Skeletal muscle satellite cell (primary cell): ENCODE data around the gene EIF1B.

Experiments
- H3K27me3 ChIP-seq: 2 replicates; pipeline ENCODE4 v1.7.0; 2013; ENCODE audit warnings: low read length; ENCODE audit not compliant: control insufficient read depth, insufficient read depth
- H3K36me3 ChIP-seq: 2 replicates; pipeline ENCODE4 v1.7.0; 2013; ENCODE audit warnings: mild to moderate bottlenecking, control low read depth, low read length; ENCODE audit not compliant: insufficient read depth
- H3K4me1 ChIP-seq: 2 replicates; pipeline ENCODE4 v1.7.0; 2013; ENCODE audit warnings: low read length; ENCODE audit not compliant: control insufficient read depth, insufficient read depth
- H3K4me2 ChIP-seq: 2 replicates; pipeline ENCODE4 v1.7.0; 2013; ENCODE audit warnings: mild to moderate bottlenecking, low read length
- H3K4me3 ChIP-seq: 2 replicates; pipeline ENCODE4 v1.7.0; 2013; ENCODE audit warnings: low read length
- H3K9ac ChIP-seq: 2 replicates; pipeline ENCODE4 v1.7.0; 2013; ENCODE audit warnings: mild to moderate bottlenecking, low read depth, low read length, moderate library complexity
- H3K9me3 ChIP-seq: replicated peaks from 2 replicates; pipeline ENCODE4 v1.7.0; 2013; ENCODE audit warnings: mild to moderate bottlenecking, control low read depth, low read length

EIF1B gene

DNA sequence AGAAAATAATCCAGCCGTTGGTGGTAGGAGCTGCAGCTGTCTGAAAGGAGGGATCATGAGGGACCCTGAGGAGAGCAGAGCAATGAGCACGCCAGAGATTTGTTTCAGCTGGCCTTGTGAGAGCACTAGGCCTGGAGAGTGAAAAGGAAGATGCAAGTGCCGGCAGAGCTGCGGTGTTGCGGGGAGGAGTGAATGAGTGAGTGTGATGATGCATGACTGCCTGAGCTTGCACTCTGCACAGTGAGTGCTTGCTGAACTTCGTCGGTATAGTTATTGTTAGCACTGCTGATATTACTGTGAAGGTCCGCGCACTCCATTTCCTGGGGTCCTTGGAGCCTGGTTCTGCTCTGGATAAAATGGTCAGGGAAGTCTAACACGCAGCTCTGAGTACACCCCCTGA lies 23.2 kb downstream of the EIF1B start:
- H3K9me3 ChIP-seq = no peaks in the 10 kb centered on the region
- no peak overlapping the region for H3K4me3 ChIP-seq
- no peak overlapping the region for H3K4me2 ChIP-seq
- no peak overlapping the region for H3K9ac ChIP-seq
- no peaks in the 10 kb centered on the region for H3K4me1 ChIP-seq
- H3K27me3 ChIP-seq = no peaks in the 10 kb centered on the region
- H3K36me3 ChIP-seq = no peaks in the 10 kb centered on the region

DNA sequence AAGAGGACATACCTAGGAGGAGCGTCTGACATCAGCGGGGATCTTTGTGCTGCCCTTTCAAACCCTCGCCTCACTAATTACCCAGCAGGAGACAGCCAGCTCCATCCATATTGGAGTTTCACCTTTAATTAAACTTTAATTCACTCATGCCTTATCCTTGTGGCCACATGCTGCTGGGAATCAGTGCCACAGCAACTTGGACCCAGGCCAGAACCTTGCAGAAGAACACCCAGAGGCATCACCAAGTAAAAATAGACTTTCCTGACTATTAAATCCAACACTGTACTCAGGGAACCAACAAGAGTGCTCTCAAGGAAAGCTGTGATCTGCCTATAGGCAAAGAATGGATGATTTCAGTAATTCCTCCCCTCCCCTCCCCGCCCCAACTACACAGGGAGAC lies 23.9 kb downstream of the EIF1B start:
- Histone ChIP-seq H3K27me3 (no peaks in the 10 kb centered on the region), H3K9me3 (no peaks in the 10 kb centered on the region), H3K4me1 (no peaks in the 10 kb centered on the region), H3K4me2 (no peak overlapping the region), H3K4me3 (no peak overlapping the region), H3K36me3 (no peaks in the 10 kb centered on the region), H3K9ac (no peak overlapping the region)

DNA sequence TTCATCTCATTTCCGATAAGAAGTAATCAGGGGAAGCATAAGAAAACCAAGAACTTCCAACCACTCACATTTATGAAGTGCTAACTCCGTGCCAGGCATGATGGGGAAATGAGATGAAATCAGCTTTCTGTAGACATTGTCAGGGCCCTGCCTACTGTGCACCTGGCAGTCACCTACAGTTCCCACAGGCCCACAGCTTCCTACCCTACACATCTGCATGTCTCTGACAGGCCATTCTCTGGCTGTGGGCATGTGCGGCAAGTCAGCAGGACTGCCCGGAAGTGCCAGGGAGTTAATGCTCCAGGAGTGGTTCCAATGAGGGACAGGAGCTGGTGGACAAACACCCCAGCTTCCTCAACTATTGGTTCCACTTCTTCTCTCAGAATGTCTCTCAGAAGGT lies 24.3 kb downstream of the EIF1B start:
- no peak overlapping the region for H3K4me2 ChIP-seq
- no peaks in the 10 kb centered on the region for H3K4me1 ChIP-seq
- no peak overlapping the region for H3K9ac ChIP-seq
- no peak overlapping the region for H3K4me3 ChIP-seq
- no peaks in the 10 kb centered on the region for H3K27me3 ChIP-seq
- H3K36me3 ChIP-seq = no peaks in the 10 kb centered on the region
- H3K9me3 ChIP-seq = no peaks in the 10 kb centered on the region

DNA sequence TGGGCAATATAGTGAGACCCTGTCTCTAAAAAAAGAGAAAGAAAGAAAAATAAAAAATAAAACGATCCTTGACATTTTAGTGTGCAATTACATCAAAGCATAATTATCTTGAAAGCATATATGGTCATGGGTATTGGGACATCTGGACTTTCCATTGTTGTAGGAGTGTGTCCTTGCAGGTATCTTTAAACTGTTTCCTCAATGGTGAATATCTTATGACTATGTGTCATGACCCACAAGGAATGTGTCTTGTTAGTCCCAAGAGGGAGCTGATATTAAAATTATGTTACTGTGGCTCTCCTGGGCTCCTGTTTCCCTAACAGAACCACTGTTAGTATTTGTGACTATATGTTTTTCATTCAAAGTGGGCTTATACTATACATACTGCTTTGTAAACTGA lies 26.6 kb downstream of the EIF1B start:
- Histone ChIP-seq H3K9ac (no peak overlapping the region), H3K4me3 (no peak overlapping the region), H3K4me1 (no peaks in the 10 kb centered on the region), H3K4me2 (no peak overlapping the region), H3K36me3 (no peaks in the 10 kb centered on the region), H3K9me3 (no peaks in the 10 kb centered on the region), H3K27me3 (no peaks in the 10 kb centered on the region)

DNA sequence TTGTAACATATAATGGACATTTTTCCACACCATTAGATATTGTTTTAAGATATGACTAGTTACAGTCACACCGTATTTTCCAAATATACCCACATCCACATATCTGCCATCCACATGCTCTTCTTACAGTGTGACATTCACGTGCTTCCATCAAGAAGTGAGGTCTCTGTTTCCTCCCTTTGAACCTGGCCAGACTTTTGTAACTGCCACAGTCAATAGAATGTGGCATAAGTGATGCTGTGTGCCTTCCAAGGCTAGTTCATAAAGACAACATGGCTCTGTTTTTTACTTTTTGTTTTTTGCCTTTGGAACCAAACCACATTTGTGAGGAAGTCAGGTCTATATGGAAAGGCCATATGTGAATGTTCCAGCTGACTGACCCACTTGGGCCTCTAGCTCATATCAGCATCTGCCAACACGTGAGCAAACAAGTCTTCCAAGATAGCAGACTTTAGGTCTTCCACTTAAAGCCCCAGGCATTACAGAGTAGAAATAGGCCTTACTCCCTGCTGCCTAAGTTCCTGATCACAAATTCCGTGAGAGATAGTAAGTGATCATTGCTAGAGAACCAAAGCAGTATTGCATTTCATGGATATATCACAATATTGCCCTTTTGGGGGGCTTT lies 27.1 kb downstream of the EIF1B start:
- Histone ChIP-seq H3K4me3 (no peak overlapping the region), H3K4me2 (no peak overlapping the region), H3K36me3 (no peaks in the 10 kb centered on the region), H3K4me1 (no peaks in the 10 kb centered on the region), H3K9me3 (no peaks in the 10 kb centered on the region), H3K9ac (no peak overlapping the region), H3K27me3 (no peaks in the 10 kb centered on the region)

DNA sequence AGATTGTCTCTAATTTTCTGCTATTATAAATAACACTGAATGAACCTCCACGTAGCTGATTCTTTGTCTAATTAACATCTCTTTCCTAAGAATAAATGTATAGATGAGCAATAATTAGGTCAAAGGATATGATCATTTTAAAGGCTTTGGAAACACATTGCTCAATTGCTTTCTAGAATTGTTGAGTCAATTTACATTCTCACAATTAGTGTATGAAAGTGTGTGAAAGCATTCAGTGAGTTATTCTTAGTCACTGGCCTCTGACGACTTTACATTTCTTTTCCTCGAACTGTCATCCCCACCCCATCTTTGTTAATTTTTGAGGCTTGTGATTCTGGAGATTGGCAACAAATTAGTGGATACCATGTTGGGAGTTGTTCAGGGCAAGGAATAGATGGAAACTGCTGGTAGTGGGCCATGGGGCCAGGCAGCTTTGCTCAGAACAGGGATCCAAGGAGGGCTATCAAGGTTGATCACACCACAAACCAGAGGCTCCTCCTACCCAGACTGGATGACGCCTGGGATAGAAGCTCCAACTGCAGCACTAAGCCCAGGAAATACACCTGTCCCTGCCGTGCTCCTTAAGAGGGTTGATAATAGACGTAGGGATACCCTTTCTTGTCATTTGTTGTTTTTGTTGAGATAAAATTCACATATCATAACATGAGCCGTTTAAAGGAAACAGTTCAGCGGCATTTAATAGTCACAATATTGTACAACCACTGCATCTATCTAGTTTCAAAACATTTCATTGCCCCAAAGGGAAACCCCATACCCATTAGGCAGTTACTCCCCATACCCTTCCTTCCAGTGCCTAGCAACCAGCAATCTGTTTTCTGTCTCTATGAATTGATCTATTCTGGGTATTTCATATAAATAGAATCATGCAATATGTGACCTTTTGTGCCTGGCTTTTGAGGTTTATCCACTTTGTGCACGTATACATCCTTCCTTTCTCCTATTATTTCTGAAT lies 27.9 kb downstream of the EIF1B start:
- H3K9me3 ChIP-seq = no peaks in the 10 kb centered on the region
- H3K4me3 ChIP-seq = no peak overlapping the region
- H3K9ac ChIP-seq = no peak overlapping the region
- no peaks in the 10 kb centered on the region for H3K27me3 ChIP-seq
- H3K4me2 ChIP-seq = no peak overlapping the region
- H3K4me1 ChIP-seq = no peaks in the 10 kb centered on the region
- H3K36me3 ChIP-seq = no peaks in the 10 kb centered on the region

DNA sequence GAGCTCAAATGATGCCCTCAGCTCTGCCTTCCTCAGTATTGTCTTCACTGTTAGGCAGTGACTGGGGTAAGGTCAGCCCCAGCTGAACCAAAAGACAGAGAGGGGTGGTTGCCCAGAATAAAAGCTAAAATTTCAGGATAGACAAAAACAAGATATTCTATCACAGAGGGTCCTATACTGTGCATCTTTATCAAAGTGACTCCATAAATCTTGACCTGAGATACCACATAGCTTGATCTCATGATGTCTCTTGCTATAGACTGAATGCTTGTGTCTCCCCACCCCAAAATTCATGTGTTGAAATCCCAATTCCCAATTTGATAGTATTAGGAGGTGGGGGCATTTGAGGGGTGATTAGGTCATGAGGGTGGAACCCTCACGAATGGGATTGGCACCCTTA lies 30.4 kb downstream of the EIF1B start:
- H3K4me2 ChIP-seq = no peak overlapping the region
- no peaks in the 10 kb centered on the region for H3K4me1 ChIP-seq
- no peak overlapping the region for H3K9ac ChIP-seq
- H3K4me3 ChIP-seq = no peak overlapping the region
- no peaks in the 10 kb centered on the region for H3K36me3 ChIP-seq
- no peaks in the 10 kb centered on the region for H3K9me3 ChIP-seq
- no peaks in the 10 kb centered on the region for H3K27me3 ChIP-seq

DNA sequence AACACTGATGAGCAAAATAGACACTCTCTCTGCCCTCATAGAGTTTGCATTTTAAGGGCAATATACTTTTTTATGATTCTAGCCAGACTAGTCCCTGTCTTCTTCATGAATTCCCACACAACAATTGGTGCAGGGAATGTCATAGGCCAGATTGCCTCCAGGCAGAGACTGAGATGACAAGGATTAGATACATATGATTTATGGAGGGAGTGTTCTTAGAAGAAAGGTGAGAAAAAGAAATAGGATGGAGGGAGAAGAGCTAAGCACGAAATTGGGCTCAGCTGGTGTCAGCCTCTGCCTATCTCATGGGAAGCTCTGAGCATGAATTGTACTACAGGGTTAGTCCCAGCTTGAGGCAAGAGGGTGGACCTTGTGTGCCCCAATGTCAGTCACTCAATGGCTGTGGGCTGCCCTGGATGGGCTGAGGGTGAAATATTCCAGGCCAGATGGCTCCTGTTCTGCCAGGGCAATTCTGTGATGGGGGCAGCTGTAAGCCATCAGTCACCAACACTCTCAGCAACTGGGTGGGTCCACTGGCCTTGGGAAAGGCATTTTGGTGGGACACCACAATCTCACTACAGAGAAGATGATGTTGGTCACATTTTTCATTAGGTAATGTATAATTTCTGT lies 31.1 kb downstream of the EIF1B start:
- no peak overlapping the region for H3K4me2 ChIP-seq
- H3K36me3 ChIP-seq = no peaks in the 10 kb centered on the region
- H3K27me3 ChIP-seq = no peaks in the 10 kb centered on the region
- H3K4me3 ChIP-seq = no peak overlapping the region
- H3K9ac ChIP-seq = no peak overlapping the region
- H3K9me3 ChIP-seq = no peaks in the 10 kb centered on the region
- no peaks in the 10 kb centered on the region for H3K4me1 ChIP-seq

DNA sequence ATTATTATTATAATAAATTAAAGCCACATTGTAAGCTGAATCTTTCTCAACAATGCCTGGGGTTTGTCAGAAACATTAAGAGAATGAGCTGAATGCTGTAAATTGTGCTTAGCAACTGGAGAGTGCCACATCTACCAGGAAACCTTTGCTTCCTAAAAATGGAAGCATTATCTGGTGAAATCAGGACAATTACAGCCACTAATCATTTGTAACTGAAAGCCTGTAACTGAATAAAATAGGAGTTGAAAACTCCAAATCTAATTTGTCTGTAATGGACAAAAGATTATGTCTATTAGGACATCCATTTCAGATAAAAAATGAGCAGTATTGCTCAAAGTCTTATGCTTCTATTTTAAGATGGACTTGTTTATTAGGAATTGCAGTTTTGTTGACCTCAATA lies 32.2 kb downstream of the EIF1B start:
- Histone ChIP-seq H3K4me3 (no peak overlapping the region), H3K4me2 (no peak overlapping the region), H3K9me3 (no peaks in the 10 kb centered on the region), H3K9ac (no peak overlapping the region), H3K36me3 (no peaks in the 10 kb centered on the region), H3K4me1 (no peaks in the 10 kb centered on the region), H3K27me3 (no peaks in the 10 kb centered on the region)

DNA sequence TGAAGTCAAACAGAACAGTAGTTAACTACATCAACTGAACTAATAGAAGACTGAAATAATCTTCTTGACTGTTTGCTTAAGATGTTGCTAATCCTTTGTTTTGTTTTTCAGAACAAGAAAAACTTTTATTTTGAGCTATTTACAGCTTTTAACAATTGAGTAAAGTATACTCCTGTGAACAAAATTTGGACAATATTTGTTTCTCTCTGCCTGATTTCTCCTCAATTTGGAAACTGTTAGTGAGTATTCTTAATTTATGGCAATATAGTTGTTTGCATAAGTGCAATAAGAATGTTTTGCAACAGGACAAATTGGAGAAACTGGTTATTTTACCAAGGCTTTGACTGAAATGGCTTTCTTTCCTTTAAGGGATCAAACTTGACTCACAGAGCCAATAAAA lies 41.0 kb downstream of the EIF1B start:
- Histone ChIP-seq H3K4me1 (no peaks in the 10 kb centered on the region), H3K27me3 (no peaks in the 10 kb centered on the region), H3K4me3 (no peak overlapping the region), H3K36me3 (no peaks in the 10 kb centered on the region), H3K4me2 (no peak overlapping the region), H3K9me3 (no peaks in the 10 kb centered on the region), H3K9ac (no peak overlapping the region)

DNA sequence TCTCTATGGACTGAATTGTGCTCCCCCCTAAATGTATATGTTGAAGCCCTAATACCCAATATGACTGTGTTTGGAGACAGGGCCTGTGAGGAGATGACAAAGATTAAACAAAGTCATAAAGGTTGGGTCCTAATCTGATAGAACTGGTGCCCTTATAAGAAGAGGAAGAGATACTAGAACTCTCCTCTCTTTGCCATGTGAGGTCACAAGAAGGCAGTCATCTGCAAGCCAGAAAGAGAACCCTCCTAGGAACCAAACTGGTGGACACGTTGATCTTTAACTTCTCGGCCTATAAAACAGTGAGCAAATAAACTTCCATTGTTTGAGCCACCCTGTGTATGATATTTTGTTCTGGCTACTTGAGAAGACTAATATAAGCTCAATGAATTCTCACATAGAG lies 45.9 kb downstream of the EIF1B start:
- H3K9ac ChIP-seq = no peak overlapping the region
- H3K4me1 ChIP-seq = no peaks in the 10 kb centered on the region
- no peaks in the 10 kb centered on the region for H3K9me3 ChIP-seq
- peaks cover 7% of the 10 kb centered on the region for H3K27me3 ChIP-seq
- H3K4me2 ChIP-seq = no peak overlapping the region
- H3K36me3 ChIP-seq = no peaks in the 10 kb centered on the region
- no peak overlapping the region for H3K4me3 ChIP-seq
